Effector CD4-positive, alpha-beta T cell (primary cell): ENCODE data around the gene CCDC137.

Experiments
- DNase-seq: peaks from one replicate; pipeline ENCODE4 v3.0.0-alpha.2; 2020

CCDC137 gene

DNA sequence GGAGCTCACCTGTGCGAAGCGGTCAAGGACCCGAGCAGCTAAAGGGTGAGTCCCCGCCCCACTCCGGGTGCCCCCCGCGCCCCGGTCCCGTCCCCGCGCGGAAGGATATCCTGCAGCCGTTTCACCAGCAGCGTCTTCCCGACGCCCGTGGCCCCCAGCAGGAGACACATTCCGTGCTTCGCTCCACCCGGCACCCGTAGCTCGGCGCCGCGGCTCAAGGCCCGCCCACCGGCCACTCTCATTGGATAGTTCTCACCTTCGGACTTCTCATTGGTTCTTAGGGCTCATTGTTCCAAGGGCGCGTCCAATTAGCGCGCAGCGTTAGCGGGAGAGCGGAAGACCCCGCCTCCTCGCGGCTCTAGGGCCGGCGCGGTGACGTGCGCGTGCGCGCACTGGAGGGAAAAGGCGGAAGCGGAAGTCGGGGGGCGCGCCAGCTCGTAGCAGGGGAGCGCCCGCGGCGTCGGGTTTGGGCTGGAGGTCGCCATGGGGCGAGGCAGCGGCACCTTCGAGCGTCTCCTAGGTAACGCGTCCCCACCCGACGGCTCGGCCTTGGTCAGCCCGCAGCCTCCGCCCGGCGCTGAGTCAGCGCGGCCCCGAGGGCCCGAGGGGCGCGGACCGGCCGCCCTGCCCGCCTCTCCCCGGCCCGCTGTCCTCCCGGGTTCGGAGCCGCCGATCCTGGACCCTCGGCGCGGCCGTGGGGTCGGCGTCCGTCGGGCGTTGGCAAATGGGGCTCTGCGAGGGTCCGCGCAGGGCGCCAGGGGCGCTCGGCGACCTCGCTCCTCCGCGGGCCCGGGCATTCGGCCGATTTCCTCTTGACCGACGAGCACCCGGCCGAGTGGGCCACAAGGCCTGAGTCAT is 17.3 kb downstream of the CCDC137 start, which contains the start of the genes ARL16 and HGS:
TSS of gene ARL16 (minus strand) at position 214 of the 858 bp plus-strand sequence. CDS start at position 170, 44 bp downstream.
TSS of gene HGS (plus strand) at position 428 of the 858 bp plus-strand sequence. CDS start at position 484, 56 bp downstream.
- DNase-seq: peak; percentile 95

DNA sequence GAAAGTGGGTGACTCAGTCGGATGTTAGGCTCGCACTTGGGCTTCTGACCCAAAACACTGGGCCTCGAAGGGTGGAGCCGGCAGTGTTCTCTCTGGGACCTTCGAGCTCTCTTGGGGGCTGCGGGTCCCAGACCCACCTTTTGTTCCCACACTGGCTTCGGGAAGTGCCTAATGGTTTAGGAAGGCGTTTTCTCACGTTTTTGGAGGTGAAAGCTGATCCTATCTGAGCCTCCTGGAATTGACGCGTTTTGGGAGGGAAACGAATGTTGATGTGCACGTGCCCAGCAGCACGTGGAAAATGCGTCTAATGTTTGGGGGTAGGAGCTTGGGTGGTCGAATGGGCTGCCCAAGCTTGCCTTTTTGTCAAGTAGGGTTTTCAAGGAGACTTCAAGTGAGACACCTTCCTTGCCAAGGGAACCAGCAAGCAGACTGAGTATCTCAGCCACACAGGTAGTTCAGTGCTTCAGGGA is 17.9 kb downstream of the CCDC137 start:
- no peak for DNase-seq

DNA sequence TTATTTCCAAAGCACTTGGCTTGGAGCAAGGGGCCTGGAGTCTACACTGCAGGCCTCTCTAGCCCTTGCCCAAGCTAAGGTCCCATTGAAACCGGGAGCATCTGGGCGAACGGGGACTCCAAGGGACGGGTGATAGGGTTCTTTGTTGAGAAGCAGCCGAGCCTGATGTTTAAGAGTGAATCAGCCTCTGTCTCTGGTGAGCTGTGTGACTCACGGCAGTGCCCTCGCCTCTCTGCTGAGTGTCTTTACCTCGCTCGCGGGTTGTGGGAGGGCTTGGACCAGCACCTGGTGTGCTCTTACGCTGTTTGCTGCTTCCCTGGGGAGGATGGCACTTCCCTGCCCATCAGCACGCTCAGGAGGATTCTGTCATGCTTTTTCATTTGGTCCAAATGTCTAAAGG is 18.6 kb downstream of the CCDC137 start:
- no peak for DNase-seq

GRCh38 chr17:81686614-81687013 is 20.1 kb downstream of the CCDC137 start:
- DNase-seq: no peak

DNA sequence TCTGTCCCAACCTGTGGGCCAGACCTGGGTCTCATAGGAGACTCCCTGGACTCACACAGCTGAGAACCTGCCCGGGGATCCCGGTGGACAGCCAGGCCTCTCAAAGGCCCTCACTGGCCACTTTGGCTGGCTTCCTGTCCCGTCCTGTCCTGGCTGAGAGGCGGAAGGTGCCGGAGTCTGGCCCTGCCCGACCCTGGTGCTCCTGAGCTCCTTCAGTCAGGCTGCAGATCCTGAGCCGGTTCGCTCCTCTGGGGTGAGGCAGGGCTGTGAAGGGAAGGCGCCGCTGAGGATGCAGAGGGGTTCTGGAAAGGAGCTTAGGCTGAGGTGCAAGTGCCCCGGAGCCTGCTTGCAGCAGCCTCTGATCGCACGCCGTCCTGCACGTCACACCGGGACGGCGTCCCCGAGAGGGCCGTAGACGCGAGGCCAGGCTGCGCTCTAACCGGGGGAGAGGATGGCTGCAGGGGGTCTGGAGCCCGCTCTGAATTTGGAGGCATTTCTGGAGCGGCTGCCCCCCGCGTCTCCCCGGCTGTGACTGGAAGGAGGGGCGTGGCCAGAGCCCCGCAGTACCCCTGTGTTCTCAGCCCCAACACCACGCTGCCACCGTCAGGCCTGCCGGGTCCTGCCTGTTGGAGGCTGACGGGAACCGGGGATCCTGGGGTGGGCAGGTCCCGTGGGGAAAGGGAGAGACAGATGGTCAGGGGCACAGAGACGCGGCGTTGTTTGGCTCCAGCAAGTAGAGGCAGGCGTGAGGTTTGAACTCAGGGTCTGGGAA is 21.4 kb downstream of the CCDC137 start:
- DNase-seq: no peak

GRCh38 chr17:81688616-81689015 is 22.1 kb downstream of the CCDC137 start:
- no peak for DNase-seq

GRCh38 chr17:81690066-81690465 is 23.5 kb downstream of the CCDC137 start:
- DNase-seq: no peak

GRCh38 chr17:81690549-81690948 is 24.0 kb downstream of the CCDC137 start:
- no peak for DNase-seq

GRCh38 chr17:81691196-81691595 is 24.7 kb downstream of the CCDC137 start:
- no peak for DNase-seq

DNA sequence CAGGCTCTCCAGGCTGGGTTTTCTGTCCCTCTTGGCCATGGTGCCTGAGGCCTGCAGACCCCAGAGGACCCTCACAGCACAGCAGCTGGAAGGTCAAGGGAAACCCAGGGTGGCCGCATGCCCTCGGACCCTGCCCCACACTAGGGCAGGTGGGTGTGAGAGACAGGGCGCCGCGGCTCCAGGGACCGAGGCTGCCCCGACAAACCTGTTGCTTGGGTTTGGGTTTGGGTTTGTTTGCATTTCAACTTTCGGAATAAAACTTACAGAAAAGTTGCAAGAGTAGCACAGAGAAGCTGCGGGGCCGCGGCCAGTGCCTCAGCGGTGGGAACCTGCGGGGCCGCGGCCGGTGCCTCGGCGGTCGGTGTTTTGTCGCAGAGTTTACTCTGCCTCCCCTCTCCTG is 25.1 kb downstream of the CCDC137 start:
- DNase-seq: no peak

DNA sequence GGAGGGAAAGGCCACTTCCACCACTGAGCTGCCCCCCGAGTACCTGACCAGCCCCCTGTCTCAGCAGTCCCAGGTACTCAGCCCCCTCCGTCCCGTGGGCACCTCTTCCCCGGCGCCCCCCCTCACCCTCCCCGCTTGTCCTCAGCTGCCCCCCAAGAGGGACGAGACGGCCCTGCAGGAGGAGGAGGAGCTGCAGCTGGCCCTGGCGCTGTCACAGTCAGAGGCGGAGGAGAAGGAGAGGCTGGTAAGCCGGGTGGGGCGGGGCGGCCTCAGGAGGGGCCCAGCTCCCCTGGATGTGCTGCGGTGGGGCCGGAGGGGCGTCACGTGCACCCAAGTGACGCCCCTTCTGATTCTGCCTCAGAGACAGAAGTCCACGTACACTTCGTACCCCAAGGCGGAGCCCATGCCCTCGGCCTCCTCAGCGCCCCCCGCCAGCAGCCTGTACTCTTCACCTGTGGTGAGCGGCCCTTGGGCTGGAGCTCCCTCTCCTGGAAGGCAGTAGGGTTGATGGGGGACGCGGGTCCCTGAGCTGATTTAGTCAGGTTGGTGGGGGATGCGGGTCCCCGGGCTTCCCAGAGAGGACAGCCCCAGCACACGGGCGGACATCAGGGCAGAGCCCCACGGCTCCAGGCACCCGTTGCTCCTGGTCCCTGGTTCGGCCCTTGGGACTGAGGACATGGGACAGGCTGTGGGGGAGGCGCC is 27.1 kb downstream of the CCDC137 start:
- no peak for DNase-seq

- DNase-seq: no peak
Observed at GRCh38 chr17:81694810-81695209, 28.3 kb downstream of the CCDC137 start.

GRCh38 chr17:81695211-81695610 is 28.7 kb downstream of the CCDC137 start:
- DNase-seq: no peak

- DNase-seq: no peak
Observed at GRCh38 chr17:81695801-81696200, 29.3 kb downstream of the CCDC137 start.

DNA sequence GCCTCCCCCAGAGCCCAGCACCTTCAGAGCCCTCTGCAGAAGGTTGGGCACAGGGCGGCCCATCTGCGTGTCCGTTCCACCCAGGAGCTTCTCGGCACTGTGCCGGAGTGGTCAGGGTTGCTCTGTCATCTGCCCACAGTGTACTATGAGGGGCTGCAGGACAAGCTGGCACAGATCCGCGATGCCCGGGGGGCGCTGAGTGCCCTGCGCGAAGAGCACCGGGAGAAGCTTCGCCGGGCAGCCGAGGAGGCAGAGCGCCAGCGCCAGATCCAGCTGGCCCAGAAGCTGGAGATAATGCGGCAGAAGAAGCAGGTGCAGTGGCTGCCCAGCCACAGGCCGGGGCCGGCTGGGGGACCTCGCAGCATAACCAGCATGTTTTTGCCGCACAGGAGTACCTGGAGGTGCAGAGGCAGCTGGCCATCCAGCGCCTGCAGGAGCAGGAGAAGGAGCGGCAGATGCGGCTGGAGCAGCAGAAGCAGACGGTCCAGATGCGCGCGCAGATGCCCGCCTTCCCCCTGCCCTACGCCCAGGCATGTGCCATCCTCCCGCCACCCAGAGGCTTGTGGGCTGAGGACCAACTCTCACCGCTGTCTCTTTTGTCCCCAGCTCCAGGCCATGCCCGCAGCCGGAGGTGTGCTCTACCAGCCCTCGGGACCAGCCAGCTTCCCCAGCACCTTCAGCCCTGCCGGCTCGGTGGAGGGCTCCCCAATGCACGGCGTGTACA is 29.8 kb downstream of the CCDC137 start:
- no peak for DNase-seq

- DNase-seq: no peak
Observed at GRCh38 chr17:81697261-81698044, 30.9 kb downstream of the CCDC137 start.

DNA sequence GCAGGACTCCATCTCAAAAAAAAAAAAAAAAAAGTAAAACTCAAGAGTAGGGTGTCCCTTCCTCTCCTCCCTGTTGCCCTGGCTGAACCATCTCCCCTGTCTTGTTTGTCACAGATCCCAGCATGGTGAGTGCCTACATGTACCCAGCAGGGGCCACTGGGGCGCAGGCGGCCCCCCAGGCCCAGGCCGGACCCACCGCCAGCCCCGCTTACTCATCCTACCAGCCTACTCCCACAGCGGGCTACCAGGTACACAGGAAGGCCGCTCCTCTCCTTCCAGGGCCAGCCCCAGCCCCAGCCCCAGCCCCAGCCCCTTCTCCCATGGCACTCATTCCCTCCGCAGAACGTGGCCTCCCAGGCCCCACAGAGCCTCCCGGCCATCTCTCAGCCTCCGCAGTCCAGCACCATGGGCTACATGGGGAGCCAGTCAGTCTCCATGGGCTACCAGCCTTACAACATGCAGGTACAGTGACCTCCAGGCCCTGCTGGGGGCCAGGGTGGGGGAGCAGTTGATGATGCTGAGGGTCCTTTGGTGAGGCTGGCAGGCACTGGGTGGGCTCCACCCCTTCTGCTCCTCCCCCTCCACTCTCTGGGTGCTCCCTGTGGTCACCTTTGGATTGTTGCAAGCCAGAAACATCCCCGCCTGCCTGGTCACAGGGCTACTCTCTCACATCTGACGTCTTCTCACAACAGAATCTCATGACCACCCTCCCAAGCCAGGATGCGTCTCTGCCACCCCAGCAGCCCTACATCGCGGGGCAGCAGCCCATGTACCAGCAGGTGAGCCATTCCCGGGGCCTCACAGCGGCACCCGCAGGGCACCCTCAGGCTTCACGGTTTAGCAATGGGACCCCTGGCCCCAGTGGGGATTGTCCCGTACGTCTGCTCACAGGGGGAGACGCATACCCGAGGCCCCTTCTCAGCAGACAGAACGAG is 34.1 kb downstream of the CCDC137 start:
- DNase-seq: no peak

DNA sequence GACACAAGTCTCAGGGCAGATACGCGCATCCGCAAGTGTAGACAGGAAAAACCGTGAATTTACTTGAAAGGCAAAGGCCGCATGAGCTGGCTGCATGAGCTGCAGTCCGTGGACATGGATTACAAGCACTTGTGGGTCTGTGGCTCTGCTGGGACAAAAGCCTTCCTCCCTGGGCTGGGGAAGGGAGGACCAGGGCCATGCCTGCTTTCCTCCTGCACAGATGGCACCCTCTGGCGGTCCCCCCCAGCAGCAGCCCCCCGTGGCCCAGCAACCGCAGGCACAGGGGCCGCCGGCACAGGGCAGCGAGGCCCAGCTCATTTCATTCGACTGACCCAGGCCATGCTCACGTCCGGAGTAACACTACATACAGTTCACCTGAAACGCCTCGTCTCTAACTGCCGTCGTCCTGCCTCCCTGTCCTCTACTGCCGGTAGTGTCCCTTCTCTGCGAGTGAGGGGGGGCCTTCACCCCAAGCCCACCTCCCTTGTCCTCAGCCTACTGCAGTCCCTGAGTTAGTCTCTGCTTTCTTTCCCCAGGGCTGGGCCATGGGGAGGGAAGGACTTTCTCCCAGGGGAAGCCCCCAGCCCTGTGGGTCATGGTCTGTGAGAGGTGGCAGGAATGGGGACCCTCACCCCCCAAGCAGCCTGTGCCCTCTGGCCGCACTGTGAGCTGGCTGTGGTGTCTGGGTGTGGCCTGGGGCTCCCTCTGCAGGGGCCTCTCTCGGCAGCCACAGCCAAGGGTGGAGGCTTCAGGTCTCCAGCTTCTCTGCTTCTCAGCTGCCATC is 34.9 kb downstream of the CCDC137 start:
- DNase-seq: no peak
